ENCODE measurements around the gene TBPL2.
A peak's percentile ranks its signal among the peaks of the same experiment; 100 is the strongest.
"Not testable (repeated sequence)": the region's sequence is repeated elsewhere in the genome, so short reads cannot be mapped to it uniquely, and the experiment has no call there.

The TBPL2 gene

DNA sequence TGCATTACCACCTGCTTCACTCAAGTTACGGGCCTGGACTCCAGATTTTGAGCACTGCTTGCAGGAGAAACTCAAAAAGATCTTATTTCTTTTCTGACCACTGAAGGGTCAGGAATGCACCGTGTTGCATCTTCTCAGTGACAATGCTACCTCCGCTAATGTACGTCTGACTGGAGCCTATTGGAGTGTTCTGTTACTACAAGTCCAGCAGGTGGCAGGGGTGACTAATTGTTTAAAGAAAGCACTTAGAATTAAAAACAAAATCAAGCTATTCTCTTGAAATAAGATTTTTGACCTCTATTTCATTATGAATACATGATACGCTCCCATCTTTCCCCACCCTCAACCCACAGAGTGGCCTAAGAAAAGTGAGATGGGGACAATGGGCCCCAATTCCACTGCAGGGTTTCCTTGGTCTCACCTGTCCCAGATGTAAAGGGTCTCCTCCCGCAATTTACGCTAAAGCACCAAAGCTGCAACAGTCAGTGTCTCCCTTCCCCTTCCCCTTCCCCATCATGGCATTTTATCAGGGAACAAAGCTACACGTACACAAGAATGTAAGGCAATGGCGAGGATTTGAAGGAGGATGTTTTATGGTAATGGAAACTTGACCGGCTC is 2.2 kb downstream of the TBPL2 start:
- DNase-seq = no peak

DNA sequence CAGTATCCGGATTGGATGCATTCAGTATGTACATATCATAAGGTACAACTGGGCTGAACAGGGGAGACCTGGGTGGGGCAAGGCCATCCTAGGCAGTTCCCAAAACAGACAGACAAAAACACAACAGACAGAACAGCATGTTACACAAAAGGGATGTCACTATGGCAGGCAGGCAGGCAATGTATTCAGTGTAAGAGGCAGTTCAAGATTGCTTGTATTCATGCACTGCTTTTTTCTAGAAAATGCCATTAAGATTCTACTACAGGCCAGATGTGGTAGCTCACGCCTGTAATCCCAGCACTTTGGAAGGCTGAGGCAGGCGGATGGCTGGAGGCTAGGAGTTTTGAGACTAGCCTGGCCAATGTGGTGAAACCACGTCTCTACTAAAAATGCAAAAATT is 3.5 kb downstream of the TBPL2 start:
- no peak for DNase-seq

DNA sequence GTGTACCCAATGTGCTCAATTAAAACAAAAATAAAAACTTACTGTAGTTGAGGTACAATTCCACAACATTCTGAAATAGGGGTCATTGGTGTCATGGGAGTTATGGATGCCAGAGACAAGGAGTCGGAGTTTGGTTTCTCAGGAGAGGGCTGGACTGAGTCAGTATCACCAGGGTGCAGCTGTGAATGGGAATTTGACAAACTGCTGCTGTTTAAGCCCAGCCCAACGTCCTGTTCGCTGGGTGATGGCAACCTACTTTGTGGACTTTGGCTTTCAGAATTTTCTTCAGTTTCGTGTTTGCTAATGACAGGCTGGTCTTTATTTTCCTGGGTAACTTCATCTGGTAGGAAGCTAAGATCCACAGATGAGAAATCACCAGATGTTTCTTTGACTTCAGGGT is 3.9 kb downstream of the TBPL2 start:
- no peak for DNase-seq

DNA sequence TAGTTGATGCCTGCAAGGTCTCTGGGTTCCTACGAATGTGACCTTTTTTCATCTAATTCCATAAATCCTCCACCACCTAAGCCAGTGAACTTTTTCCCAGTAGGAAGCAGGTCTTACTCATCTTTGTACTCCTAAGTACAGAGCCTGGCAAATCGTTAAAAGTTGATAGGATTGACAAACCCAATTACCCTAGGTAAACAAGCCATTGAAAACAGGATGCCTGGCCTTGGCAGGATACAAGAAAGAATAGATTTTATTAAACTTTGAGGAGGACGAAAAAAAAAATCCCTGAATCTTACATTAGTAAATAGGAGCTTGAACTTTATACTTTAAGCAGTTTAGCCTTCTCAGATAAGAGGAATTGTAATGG is 5.6 kb downstream of the TBPL2 start:
- DNase-seq = no peak

DNA sequence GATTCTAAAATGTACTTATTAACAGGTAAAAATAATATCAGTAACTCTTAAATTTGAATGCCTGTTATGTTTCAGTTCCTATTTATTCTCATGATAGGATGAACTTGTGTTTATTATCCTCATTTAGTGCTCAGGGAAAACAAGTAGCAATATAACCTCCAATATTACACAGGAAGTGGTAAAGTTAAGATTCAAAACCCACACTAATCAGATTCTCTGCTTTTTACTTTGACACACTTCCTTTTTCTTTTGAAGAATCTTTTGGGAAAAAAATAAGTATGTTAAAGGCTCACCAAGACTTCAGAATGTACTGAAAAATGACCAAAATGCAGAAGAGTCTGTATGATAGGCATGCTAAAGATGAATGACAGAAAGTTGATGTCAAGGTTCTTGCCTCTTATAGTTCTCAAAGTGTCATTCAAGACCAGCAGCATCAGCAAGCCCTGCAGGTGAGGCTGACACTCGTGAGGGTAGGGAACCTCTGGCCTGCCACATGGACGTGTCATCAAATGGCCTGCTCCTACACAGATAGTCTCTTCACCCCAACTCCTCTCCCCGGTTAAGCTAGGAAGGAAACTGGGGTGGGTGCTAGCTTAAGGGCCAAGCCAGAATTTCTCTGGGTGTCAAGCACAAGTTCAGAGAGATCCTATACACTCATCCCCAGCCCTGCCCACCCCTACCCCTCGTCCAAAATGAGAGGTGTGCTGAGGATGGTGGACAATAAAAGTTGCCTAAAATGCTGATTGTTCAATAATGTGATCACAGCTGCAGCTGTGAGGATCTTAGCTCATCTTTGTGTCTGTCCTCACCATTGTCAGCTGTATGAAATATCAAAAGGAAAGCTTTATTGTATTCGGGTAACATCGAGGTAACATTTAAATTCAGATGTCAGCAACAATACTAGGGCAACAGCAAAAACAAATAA is 6.3 kb downstream of the TBPL2 start:
- DNase-seq = no peak

DNA sequence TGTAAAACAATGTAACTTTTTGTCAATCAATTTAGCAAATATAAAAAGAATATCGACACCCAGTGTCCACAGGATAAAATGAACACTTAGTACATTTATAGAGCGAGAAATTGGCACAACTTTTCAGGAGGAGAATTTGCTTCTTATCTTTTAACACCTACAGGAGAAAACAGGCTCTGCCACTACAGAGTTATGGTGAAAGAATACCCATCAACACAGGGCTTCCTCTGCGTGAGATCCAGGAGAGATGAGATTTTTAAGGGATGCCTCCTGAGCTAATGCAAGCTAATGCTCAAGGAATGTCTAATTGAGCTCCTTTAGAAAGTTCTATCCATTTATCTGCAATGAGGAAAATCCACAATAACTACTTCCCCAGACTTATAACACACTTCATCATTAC is 7.8 kb downstream of the TBPL2 start:
- no peak for DNase-seq

DNA sequence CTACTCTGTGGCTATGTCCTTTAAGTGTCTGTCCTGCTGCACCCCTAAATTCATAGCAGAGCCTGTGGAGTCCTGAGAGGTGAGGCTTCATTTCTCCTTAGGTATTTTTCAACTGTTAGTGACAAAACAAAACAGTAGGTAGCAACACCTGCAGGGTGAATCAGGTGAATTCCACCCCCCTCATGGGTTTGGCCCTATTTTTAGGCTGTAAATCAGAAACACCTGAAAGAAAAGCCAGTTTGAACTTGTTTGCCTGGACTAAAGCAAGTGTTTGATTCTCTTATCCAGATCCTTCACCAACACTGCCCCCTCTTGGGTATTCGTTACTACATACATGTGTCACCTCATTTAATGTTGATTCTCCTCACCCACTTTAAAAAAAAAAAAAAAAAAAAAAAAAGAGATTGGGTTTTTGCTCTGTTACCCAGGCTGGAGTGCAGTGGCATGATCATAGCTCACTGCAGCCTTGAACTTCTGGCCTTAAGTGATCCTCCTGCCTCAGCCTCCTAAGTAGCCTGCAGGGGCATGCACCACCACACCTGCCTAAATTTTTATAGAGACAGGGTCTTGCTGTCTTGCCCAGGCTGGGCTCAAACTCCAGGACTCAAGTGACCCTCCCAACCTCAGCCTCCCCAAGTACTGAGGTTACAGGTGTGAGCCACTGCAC is 10.3 kb downstream of the TBPL2 start:
- DNase-seq = no peak

DNA sequence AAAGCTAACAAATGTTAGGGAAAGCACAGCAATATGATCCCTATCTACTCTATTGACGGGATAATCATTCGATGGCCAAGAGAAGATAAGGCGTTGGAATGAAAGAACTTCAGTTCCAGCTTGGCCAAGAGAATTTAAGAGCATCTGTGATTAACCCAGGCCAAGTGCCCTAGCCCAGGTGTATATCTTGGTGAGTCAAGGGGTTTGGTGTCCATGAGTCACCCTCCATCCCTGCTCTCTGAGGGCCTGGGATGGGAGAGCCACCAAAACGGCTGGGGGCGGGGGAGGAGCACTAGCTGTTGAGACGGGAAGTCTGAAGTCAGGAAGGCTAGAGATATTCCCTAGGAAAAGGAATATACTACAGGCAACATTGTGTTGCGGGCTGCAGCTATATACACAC is 13.0 kb downstream of the TBPL2 start:
- no peak for DNase-seq

DNA sequence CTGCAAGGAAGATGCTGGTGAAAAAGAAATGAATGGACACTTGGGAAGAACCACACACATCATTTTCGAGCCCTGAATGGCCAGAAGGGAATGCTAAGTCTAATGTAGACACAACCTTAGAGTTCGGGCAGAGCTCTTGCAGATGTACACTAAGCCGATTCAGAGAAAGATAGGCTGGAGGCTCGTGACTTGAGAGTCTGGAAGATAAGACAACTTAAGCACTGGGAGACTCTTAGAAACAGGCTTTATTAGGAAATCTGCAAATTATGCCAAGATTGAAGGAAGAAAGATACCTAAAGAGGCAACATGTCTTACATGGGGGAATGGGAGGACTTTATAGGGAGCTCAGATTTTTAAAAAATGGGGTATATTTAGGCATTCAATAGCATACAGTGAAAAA is 13.5 kb downstream of the TBPL2 start:
- DNase-seq = no peak

DNA sequence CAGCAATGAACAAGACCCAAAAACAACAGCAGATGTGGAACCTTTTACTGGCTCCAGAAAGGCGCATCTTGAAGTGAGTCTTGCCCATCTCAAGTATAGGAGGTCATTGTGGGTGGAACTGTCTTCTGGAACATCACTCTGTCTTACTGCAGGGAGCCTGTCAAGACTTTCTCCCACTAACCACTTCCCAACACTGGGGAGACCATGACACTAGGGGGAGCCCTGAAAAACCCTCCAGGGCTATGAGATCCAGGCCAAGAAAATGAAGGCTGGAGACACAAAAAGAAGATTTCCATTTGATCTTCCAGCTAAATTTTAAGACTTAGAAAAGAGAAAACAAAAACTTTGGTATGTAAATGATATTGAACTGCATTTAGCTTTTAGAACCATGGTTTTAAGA is 15.3 kb downstream of the TBPL2 start:
- no peak for DNase-seq

DNA sequence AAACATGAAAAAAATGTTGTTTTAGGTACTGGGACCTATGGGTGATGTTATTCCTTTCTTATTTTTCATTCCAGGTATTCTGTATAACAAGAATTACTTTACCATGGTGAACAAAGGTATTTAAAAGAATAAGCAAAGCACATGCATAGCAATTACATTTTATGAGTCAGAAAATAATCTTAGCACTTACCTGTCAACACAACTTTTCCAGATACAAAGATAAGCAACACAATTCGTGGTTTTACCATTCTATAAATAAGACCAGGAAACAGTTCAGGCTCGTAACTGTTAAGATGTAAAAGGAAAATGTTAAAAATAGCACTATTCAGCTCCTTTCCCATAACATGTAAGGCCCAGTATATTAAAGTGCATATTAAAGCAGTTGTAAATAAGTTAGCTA is 16.4 kb downstream of the TBPL2 start:
- no peak for DNase-seq

DNA sequence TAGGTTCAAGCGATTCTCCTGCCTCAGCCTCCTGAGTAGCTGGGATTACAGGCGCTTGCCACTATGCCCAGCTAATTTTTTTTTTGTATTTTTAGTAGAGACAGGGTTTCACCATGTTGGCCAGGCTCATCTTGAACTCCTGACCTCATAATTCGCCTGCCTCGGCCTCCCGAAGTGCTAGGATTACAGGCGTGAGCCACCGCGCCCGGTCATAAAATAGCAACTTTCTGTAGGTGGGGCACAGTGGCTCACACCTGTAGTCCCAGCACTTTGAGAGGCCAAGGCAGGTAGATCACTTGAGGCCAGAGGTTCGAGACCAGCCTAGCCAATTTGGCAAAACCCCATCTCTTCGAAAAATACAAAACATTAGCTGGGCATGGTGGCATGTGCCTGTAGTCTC is 18.1 kb downstream of the TBPL2 start:
- DNase-seq = not testable (repeated sequence)

DNA sequence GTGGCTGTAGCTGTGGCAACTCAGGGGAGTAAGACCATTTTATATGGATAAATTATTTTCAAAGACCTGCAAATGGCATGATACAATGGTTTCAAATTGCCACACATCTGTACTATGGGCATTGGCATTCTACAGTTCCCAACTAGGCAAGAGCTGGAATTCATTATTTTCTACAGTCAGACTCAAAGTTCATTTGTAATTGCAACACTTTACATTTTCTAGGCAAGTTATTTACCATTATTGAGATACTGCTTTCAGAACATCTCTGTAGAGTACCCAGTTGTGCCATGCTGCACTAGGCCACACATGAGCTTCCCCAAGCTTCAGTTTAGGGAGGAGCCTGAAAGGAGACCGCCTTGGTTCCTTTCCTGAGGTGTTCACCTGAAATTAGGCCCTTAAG is 20.8 kb downstream of the TBPL2 start:
- DNase-seq = no peak

DNA sequence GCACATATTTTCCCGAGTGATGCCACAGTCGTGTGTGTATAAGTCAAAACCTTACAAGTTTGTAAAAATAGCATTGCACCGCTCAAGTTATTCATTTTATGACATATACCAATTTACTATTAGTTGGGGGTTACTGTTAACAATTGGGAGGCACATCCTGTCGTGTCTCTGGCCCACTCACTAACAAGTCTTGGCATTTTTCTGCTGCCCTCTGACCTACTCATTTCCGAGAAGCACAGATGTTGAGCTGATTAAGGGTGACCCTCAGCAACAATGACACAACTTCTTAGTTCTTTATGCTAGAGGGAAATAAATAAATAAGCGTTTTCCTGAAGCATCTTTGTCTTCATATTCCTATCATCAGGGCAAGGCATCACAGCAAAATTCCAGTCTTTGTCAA is 22.0 kb downstream of the TBPL2 start:
- DNase-seq = no peak

DNA sequence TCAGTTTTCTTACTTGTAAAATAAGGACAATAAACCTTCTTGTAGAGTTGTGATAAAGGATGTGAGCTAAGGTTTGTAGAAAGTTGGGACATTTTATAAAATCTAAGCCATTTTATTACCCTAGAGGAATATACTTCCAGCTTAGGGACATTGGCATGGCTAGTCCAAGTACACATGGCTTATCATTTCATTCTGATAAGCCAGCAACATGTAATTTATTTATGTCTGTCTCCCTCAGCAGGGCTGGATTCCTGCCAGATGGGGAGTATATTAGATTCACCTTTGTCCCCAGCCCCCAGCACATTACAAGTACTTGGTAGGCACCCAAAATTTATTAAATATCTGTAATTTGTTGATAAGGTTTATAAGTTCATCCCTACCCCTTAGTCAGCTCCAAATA is 22.5 kb downstream of the TBPL2 start:
- DNase-seq = no peak

DNA sequence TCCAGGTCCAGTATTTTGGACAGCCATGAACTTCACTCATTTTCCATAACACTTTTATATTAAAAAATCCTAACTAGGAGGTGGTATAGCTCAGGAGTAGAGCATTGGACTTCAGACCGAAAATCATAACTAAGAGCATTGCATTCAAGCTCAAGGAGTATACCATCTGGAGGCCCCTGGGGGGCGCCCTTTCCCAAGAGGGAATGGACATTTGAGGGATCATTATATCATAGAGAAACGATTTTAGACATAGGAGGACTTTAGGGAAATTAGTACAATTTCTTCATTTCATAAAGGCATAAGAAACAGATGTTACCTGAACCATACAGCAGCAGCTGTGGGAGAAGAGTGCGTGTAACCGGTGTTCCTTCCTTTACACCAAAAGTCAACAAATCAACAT is 23.6 kb downstream of the TBPL2 start:
- DNase-seq = no peak

DNA sequence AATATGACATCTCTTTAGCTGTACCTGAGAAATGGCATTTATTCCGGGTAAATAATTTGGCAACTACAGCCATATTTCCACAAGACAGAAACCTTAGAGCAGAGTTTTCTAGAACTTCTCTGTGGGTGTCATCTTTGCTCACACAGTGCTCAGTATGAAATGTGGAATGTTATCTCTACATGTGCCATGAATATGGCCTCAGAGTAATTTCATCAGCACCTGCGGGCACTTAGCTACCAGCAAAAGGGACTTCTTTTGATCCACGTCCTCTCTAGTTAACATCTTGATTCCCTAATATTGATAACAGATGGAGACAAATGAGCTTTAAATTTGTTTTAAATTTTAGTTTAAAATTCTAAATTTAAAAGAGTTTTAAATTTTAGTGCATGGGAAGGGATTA is 25.9 kb downstream of the TBPL2 start:
- no peak for DNase-seq

DNA sequence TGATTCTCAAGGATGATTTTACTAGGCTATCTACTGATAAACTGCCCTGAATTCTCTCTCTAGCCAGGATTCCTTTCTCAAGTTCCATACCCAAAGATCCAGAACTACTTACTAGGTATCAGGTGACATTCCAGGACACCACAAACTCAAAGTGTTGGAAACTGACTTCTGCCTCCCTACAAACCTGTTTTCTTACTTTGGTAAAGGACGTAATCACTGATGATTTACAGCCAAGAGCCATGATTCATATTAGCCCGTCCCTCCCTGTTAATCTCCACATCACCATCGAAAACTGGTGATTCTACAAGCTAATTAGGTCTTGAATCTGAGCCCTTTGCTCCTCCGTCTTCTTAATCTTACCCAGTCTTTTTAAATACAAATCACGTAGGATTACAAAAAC is 27.7 kb downstream of the TBPL2 start:
- DNase-seq = no peak

DNA sequence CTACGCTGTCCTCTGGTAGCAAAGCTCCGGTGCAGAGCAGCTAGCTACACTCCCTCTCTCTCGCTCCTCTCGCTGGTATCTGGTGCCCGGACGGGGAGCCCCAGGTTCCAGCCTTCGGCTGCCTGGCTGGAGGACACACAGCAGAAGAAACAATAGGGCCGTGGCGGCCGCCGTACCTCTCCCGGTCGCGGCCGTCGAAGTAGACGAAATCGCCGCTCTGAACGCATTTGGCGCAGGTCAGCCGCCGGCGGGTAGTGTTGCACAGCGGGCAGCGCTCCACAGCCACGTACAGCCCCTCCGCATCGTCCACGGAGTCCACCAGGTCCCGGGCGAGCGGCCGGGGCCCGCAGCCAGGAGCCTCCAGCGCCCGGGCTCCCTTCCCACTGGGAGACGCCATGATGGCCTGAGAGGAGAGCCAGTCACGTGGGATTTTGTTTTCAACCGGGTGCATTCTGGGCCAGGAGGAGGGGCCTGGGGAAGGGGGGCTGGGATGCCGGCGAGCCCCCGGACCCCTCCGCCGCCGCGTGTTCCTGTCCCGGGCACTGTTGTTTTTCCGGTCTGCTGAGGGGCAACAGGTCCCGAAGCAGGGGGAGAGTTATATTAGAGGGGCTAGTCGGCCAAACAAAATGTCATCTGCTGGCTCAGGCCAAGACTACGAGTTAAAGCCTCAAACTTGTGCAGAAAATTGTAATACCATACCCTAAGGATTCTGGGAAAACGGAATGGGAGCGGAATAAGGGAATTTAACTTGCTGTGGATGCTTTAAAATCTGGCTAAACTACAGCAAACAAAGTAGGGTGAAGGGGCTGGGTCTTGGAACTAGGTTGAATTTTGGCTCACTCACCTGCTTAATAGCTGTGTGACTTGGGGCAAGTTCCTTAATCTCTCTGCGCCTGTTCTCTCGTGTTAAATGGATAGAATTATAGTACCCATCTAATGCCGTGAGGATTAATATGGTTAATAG is 28.7 kb downstream of the TBPL2 start, which contains the start of gene ATG14:
ATG14 (minus strand) TSS at position 405 of the 964 bp plus-strand sequence; CDS start at position 397, 8 bp downstream.
- DNase-seq = peak; percentile 84

DNA sequence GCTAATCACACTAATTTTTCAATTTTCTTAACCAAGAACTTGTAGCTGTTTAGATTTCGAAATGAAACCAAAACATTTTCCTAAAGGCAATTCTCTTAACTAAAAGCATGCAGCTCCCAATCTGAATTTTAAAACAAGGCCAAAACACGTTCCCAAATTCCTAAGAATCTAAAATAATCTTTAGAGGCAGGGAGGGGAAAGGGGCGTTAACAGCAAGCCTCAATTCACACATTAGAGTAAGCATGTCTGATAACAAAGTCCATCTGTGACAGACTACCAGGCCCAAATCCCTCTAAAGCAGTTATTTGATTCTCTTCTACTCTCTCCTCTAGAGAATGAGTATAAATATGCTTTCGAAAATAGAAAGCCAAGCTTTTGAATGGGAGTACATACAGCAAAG is 29.5 kb downstream of the TBPL2 start:
- no peak for DNase-seq

DNA sequence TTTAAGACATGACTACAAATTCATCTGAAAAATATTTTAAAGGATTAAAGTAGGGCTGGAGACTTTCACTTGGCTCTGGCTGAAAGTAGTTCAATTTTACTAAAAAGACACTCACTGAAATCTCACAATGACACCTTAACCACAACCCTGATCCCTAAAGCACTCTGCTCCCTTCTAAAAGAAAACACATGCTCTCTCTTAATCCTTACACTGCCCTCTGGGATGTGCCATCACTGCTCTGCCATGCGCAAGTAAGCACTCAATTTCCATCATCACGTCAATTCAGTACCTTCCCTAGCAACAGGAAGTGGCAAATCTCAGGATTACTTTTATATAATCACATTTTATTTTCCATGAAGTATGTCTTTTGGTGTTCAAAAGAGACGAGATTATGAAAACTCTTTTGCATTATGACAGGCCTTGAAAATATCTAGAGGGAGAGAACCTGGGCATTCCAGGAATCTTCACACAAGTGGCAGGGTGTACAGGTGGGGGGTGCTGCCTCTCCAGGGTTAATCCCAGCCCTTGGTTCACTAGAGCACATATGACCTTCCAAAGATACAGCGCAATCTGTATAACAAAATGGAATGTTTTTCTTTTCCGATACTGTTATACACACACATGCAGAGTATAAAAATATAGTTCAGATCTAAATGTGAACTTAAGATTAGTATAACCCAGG is 36.1 kb downstream of the TBPL2 start:
- no peak for DNase-seq

DNA sequence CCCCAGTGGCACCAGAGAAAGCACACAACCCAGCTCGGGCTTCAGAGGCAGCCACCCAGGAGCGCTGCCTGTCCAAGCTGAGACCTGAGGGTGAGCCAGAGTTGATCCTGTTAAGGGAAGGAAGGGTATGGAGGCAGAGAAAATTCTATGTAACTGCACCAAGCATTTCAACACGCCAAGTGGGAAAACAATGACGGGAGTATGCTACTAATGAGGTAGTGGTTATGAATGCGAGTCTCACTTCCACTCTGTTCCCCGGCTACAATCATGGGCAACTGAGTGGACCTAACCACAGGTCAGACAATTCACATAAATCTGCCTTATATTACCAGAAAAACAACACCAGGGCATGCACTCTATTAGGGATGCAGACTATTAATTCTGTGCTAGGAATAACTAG is 38.7 kb downstream of the TBPL2 start:
- DNase-seq = no peak

Measured in hippocampal formation (tissue), 2 donors.